NCI-H2081 treated with DMSO at 0.1 percent for 48 hours (cell line): ENCODE results near the gene CDH15.

ENCODE experiments used
- DNase-seq: peaks from one replicate; lab custom pipeline; 2025; lab: John Stamatoyannopoulos, UW

CDH15 gene, protein sequence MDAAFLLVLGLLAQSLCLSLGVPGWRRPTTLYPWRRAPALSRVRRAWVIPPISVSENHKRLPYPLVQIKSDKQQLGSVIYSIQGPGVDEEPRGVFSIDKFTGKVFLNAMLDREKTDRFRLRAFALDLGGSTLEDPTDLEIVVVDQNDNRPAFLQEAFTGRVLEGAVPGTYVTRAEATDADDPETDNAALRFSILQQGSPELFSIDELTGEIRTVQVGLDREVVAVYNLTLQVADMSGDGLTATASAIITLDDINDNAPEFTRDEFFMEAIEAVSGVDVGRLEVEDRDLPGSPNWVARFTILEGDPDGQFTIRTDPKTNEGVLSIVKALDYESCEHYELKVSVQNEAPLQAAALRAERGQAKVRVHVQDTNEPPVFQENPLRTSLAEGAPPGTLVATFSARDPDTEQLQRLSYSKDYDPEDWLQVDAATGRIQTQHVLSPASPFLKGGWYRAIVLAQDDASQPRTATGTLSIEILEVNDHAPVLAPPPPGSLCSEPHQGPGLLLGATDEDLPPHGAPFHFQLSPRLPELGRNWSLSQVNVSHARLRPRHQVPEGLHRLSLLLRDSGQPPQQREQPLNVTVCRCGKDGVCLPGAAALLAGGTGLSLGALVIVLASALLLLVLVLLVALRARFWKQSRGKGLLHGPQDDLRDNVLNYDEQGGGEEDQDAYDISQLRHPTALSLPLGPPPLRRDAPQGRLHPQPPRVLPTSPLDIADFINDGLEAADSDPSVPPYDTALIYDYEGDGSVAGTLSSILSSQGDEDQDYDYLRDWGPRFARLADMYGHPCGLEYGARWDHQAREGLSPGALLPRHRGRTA

DNA sequence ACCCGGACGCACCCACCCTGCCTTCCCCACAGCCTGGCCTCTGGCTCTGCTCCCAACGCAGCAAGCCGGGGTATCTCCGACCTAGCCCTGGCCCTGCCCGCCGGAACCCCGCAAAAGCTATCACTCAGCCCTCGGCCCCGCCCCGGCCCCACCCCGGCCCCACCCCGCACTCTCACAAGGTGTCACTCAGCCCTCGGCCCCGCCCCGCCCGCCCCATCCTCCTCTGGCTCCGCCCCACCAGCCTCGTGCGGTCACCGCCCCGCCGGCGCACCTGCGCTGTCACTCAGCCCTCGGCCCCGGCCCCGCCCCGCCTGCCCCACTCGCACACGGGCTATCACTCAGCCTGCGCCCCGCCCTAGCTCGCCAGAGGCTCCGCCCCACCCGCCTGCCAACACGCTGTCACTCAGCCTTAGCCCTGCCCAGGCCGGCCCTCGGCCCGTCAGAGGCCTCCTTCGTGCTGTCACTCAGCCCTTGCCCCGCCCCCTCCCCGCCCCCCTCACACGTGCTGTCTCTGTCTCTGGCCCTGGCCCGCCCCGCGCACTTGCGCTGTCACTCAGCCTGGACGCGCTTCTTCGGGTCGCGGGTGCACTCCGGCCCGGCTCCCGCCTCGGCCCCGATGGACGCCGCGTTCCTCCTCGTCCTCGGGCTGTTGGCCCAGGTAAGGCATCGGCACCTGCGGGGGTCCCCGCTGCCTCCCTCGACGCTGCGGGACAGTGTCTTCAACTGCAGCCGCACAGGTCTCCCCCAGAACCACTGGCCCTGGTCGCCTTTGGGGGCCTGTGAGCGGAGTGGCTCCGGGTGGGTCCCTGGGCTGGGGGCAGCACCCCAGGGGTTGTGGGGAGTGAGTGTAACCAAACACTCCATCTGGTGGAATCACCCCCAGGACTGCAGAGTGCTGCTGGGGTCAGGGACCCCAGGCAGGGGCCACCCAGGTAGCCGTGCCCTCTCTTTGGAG, at the start of gene CDH15:
Gene CDH15, plus strand, starts transcription at position 533 of the 955 bp plus-strand sequence. Its CDS starts 84 bp downstream, at position 617.
- DNase-seq, result peak; percentile 35

DNA sequence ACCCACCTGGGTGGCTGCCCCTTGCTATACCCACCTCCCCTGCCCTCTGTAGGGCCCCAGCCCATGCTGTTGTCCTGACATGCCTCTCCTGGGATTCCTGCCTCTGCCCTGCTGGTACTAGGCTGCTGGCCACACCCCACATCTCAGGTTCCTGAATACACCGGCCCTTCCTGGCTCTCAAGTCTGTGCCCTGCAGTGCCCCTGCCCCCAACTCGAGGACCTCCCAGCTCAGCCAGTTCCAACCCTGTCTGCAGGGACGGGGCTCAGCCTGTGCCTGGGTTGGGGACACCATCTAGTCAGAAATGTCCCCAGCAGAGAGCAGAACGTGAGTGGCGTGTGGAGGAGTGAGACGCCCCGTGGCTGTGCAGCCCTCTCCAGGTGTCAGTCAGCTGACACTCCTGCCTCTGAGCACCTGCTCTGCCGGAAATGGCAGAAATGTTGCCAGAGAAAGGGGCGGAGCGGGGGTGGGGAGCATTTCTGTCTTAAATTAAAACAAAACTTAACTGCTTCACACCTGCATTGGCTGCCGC, 49.2 kb upstream of the CDH15 start:
- DNase-seq, result peak; percentile 27

- no peak for DNase-seq
These were observed 48.3 kb upstream of the CDH15 start for GRCh38 chr16:89123001-89123830.

GRCh38 chr16:89123831-89124100, 47.8 kb upstream of the CDH15 start:
- DNase-seq, result no peak

- DNase-seq, result no peak
These were observed 42.2 kb upstream of the CDH15 start for GRCh38 chr16:89129378-89129777.

GRCh38 chr16:89130448-89130847, 41.1 kb upstream of the CDH15 start:
- DNase-seq, result no peak

DNA sequence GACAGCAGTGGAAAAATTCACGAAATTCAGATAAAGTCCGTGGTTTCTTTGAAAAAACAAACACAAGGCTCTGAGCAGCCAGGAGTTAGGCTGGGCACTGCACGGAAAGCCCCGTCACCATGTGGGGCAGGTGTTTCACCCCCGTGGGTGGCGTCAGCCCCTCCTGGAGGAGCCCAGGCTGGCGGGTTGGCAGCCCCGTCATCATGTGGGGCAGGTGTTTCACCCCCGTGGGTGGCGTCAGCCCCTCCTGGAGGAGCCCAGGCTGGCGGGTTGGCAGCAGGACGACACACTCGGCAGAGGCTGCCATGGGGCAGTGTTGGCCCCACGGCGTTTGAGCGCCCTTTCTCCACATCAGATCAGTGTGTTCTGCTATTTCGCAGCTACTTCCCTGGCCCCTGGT, 39.8 kb upstream of the CDH15 start:
- DNase-seq, result no peak

- DNase-seq, result no peak
These were observed 39.1 kb upstream of the CDH15 start for GRCh38 chr16:89132194-89133005.

- DNase-seq, result no peak
These were observed 38.0 kb upstream of the CDH15 start for GRCh38 chr16:89133457-89134127.

DNA sequence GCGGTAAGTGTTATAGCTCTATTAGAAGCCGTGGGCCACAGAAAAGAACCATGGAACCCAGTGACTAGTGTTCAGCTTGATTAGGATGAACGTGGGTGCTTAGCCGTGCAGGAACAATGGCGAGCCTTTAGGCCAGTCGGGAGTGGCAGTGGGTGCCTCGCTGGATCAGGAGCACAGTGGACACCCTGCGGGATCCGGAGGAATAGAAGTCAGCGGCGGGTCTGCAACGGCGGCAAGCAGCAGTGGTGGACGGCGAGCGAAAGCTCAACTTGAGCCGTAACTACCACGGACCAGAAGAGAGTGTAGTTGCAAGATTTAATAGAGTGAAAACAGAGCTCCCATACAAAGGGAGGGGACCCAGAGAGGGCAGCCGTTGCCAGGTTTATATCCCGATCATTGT, 37.3 kb upstream of the CDH15 start:
- DNase-seq, result no peak

- no peak for DNase-seq
These were observed 36.4 kb upstream of the CDH15 start for GRCh38 chr16:89135166-89135565.

- DNase-seq, result peak; percentile 42
These were observed 35.4 kb upstream of the CDH15 start for GRCh38 chr16:89135971-89136765.

DNA sequence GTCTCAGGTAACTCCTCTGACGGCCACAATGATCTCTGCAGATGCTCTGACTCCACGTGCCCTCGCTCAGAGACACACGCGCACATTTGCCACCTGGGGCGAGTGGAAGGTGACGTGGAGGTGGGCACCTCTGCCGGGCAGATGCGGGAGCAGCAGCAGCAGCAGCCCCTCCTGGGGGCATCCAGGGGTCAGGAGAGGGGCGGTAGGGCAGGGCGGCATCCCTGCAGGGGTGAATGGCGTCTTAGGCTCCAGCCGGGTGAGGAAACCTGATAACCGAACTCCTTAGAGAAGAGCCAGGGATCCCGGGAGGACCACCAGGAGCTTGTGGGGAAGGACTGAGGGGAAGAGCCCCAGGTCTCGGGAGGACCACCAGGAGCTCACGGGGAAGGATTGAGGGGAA, 34.6 kb upstream of the CDH15 start:
- DNase-seq, result no peak

- no peak for DNase-seq
These were observed 33.7 kb upstream of the CDH15 start for GRCh38 chr16:89137666-89138512.

DNA sequence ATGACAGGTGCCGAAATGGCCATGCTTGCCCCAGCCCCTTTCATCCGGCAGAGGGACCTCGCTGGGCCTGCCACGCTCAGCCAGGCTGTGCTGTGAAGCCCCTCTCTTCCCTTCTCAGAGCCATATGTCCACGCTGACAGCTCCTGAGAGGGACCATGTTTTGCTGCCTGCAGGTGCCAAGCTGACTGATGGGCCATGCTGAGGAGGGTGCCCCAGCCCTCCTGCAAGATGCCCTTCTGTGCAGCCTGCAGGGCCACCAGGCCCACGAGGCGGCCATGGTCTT, 33.1 kb upstream of the CDH15 start:
- no peak for DNase-seq

GRCh38 chr16:89138843-89139520, 32.6 kb upstream of the CDH15 start:
- DNase-seq, result no peak

- DNase-seq, result no peak
These were observed 31.6 kb upstream of the CDH15 start for GRCh38 chr16:89139907-89140361.
